Medulla oblongata (tissue), 1 donor: Measurements from ENCODE around the gene OR5B3.
"Not testable (repeated sequence)": the region's sequence is repeated elsewhere in the genome, so short reads cannot be mapped to it uniquely, and the experiment has no call there.

ENCODE experiments used
- DNase-seq: peaks from one replicate; pipeline ENCODE4 v3.0.0-alpha.2; 2015; ENCODE audit errors: extremely low spot score

Gene OR5B3

GRCh38 chr11:58406774-58407173 lies at the start of gene OR5B3:
Gene OR5B3 (minus strand): TSS chr11:58406874. CDS start chr11:58403409, 3,465 bp downstream.
- no peak for DNase-seq

GRCh38 chr11:58451585-58451984 lies 44.9 kb upstream of the OR5B3 start:
- DNase-seq = no peak

GRCh38 chr11:58446294-58446693 lies 39.6 kb upstream of the OR5B3 start:
- no peak for DNase-seq

GRCh38 chr11:58444300-58444699 lies 37.6 kb upstream of the OR5B3 start:
- no peak for DNase-seq

GRCh38 chr11:58442136-58442535 lies 35.5 kb upstream of the OR5B3 start, which contains the start of gene OR5B12:
Gene OR5B12 (minus strand): TSS chr11:58442236. CDS start chr11:58440151, 2,085 bp downstream.
- no peak for DNase-seq

DNA sequence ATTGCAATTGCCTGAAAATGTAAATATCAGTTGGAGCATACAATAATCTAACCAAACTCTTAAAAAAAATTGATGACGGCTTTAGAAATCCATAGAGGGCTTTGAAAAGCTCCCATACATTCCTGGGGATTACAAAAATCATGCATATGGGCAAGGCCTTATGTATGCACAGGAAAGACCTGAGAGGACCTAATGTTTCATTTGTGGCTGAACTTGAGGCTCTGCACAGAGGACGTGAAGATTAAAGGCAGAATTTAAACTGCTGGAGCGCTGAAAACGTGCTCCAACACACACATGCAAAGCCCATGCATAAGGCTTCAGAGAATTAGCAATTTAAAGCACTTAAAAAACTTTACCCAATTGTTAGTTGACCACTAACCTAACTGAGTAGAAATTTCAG lies 31.8 kb upstream of the OR5B3 start:
- no peak for DNase-seq

DNA sequence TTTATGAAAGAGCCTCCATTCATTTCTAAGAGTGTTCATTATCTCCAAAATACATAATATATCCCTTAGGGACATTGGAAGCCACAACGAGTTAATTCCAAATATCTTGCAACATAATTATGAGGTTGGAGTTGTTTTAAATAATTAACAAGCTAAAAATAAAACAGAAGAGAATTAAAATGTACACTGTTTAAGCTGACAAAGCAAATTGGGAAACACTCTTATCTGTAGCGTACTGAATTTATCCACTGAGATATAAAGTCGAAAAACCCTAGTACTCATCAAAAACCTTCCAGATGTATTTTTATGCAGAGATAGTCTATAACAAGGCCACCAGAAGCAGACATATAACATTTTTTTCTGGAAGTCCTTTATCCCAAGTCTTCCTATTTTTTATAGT lies 27.5 kb upstream of the OR5B3 start:
- no peak for DNase-seq

GRCh38 chr11:58433638-58434203 lies 27.0 kb upstream of the OR5B3 start:
- DNase-seq = no peak

DNA sequence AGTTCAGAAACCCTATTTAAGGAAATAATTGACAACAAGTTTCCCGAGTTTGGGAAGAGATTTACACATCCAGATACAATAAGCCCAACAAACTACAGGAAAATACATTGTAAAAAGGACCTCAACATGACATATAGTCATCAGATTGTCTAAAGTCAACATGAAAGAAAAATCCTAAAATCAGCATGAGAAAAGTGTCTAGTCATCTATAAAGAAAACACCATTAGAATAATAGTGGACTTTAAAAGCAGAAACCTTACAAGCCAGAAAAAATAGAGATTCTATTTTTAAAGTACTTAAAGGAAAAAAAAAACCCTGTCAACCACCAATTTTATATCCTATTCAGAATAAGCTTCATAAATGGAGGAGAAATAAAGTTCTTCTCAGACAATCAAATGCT lies 22.6 kb upstream of the OR5B3 start:
- no peak for DNase-seq

DNA sequence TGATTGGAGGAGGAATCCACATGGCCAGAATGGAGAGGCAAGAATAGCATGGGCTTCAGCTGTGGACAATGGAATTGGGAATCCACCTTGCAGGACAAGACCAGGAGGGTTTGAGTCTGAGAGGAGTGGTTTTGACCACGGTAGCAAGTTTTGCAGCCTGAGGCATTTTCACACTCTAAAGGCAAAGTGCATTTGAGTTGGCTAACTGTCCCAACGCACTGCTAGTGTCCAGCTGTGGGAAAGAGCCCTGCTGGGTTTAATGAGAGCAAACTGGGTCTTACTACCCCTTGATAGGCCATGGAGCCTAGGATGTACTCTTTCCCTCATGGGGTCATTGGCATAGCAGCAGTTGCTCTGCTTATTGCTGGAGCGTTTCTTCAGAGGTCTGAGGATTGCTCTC lies 21.3 kb upstream of the OR5B3 start, which contains the start of gene OR5B2:
Gene OR5B2, minus strand, starts transcription at position 101 of the 400 bp plus-strand sequence. CDS start 4,860 bp downstream, outside the sequence.
- no peak for DNase-seq

- DNase-seq = not testable (repeated sequence)
Measured at GRCh38 chr11:58399622-58400021, 7.1 kb downstream of the OR5B3 start.

GRCh38 chr11:58395581-58395980 lies 11.1 kb downstream of the OR5B3 start:
- DNase-seq = no peak

DNA sequence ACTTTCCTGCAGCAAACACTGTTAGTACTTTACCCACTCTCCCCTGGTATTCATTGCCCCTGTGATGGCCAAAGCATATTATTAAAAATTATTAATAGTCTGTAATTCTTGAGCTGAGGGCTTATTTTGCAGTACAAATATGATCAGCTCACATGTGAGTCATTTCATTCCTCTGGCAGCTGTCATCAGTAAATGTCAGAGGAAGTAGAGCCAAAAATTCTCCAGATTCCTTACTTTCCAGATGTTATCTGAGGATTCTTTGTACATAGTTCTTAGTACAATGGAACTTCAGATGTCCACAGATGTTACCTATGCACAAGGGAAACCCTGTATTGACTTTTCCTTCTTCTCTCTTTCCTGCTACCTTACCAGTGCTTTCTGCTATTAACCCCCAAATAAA lies 12.5 kb downstream of the OR5B3 start:
- no peak for DNase-seq

DNA sequence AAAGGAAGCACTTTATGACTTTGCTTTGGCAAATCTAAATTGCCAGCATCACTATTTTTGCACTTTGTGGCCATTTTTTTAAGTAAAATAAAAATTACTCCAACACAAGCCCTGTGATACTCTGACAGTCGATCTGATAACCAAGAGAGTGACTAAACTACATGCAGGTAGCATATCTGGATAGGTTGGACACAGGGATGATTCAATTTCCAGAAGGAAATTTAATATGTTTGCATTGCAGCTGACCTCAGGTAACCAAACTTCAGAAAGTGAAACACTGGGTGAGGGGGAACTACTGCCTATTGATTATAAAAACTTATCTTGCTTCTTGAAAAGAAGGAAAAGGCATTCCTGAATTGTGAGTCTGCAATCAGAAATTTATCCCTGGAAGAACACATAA lies 13.9 kb downstream of the OR5B3 start:
- no peak for DNase-seq

DNA sequence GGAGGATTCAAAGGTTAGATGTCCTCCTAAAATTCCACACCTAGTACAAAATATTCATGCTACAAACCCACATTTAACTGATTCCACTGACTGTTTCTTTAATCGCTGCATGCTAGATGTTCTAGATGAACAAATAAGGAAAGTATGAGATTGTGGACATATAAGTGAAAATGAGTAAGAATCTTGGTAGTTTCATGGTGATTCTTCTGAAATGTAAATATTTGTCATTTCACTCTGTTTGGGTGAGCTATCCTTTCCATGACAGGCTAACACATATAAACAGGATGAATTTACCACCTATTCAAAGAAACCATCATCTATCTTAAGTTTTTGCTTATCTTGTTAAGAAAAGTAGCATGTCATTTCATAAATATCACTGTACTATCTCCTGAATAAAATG lies 14.8 kb downstream of the OR5B3 start:
- DNase-seq = no peak

DNA sequence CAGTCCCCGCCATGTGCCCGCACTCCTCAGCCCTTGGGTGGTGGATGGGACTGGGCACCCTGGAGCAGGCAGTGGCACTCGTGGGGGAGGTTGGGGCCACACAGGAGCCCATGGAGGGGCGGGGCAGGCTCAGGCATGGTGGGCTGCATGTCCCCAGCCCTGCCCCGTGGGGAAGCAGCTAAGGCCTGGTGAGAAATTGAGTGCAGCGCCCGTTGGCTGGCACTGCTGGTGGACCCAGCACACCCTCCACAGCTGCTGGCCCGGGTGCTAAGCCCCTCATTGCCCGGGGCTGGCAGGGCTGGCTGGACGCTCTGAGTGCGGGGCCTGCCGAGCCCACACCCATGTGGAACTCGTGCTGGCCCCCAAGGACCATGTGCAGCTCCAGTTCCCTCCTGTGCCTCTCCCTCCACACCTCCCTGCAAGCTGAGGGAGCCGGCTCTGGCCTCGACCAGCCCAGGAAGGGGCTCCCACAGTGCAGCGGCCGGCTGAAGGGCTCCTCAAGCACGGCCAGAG lies 16.1 kb downstream of the OR5B3 start:
- no peak for DNase-seq

DNA sequence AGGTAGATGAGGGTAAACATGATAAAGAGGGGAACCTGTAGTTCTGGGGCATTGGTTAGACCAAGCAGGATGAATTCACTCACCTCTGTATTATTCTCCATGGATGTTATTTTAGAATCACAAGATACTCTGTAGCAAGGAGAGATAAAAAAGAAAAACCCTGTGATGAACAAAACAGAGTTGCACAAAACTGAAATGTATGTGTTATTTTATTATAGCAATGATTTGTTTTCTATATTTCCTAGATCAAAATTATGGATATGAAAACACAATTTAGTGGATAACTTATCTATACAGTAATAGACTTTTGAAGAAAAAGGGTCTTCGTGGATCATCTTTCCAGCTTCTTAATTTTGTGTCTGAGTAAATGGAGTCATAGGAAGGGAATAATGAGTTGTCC lies 47.7 kb downstream of the OR5B3 start, which contains the start of gene OR5B17:
Gene OR5B17, minus strand, starts transcription at position 101 of the 400 bp plus-strand sequence. Its CDS starts 0 bp downstream, at position 101.
- DNase-seq = no peak

- no peak for DNase-seq
Measured at GRCh38 chr11:58354727-58355126, 51.9 kb downstream of the OR5B3 start.
